Measurements from ENCODE around the gene DDOST.

Gene DDOST

DNA sequence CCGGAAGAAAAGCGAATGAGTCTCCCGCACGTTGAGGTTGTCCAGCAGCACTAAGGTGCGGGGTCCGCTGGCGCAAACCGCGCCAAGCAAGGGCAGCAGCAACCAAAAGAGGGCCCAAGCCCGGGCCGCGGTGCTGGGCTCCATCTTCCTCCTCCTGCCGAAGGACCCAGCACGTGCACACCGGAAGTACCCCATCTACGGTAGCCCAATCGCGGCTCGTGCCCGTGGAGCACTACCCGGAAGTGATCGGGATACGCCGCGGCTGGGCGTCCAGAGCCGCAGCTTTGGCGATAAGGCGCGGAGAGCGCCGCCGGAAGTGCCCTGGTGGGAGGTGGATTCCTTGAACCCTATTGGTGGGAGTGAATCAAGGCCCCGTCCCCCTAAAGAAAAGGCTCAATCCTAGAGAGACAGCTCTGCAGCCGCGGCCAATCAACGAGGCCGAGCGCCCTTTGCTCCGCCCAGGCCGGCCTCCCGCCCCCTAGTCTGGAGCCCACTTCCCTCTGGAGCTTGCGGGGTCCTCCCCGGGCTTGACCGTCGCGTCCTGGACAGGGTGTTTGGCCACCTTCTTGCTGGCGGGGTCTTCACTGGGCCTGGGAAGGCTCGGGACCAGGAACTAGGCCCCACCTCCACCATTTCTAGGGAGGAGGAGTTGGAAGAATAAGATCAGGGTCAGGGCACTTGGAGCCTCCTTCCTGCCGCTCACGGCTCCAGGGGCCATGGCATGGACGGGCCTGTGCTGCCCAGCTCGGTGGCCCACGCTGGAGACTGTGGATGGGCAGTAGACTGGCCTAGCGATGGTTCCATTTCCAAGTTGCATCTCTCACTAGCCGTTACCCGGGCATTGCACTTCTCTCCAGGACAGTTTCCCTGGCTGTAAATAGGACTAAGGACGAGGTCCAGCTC, at the start of gene DDOST:
Gene DDOST, minus strand, starts transcription at position 163 of the 903 bp plus-strand sequence. Its CDS starts 19 bp downstream, at position 144.
- DNase-seq, result peak; percentile 98

DNA sequence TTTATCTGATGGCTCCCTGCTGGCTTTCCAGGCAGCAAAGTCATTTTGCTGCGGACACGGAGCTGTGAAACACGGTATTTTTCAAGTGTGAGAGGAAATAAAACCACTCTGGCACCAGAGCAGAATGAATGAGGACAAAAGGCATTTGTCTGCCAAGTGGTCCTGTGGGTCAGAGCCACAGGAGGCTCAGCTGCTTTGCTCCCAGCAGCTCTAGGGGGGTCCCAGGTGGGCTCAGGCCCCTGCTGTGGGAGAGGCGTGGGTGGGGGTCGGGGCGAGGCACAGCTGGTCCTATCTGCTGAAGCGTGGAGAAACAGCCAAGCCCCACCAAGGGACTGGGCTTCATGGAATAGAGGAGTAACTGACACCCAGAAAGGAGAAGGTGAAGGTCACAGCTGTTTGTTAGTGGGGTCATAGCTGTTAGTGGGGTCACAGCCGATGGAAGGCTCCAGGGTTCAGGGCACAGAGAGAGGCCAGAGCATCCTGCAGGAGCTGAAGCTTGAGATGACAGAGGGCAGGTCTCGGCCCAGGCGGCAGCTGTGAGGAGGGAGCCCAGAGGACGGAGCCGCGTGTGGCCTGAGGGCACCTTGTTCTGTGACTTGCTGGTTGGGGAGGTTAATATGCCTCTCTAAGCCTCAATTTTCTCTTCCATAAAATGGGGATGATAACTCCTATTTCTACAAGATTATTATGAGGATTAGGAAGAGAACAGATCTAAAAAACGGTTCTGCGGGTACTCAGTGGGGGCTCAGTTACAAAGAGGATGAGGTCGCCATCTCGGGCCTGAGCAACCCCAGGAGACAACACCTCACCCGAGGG, 49.5 kb upstream of the DDOST start:
- no peak for DNase-seq

GRCh38 chr1:20709868-20710267, 48.7 kb upstream of the DDOST start:
- DNase-seq, result no peak

GRCh38 chr1:20708891-20709290, 47.7 kb upstream of the DDOST start:
- no peak for DNase-seq

DNA sequence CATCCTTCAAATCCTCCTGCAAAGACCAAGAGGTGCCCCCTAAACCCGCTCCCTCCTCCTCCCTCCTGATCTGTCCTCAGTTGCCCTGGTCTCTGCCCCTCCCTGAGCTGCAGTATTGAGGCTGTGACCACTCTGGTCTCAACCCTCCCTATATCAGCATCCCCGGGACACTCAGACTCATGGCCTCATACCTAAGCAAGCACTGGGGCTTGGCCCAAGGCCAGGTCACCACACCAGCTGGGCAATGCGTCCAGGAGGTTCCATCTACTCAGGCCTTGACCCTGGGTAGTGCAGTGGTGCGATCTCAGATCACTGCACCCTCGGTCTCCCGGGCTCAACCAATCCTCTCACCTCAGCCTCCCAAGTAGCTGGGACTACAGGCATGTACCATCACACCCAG, 46.9 kb upstream of the DDOST start:
- no peak for DNase-seq

DNA sequence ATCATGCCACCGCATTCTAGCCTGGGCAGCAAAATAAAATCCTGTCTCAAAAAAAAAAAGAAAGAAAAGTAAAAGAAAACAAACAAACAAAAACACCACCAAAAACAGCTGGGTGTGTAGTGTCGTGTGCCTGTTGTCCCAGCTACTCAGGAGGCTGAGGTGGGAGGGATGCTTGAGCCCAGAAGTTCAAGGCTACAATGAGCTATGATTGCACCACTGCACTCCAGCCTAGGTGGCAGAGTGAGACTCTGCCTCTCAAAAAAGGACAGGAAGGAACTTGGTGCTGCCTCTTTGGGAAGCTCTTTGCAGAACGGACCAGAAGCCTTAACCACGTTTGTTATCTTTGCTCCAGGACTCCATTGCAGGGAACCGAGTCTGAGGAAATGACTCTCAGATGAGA, 45.7 kb upstream of the DDOST start:
- DNase-seq, result no peak

DNA sequence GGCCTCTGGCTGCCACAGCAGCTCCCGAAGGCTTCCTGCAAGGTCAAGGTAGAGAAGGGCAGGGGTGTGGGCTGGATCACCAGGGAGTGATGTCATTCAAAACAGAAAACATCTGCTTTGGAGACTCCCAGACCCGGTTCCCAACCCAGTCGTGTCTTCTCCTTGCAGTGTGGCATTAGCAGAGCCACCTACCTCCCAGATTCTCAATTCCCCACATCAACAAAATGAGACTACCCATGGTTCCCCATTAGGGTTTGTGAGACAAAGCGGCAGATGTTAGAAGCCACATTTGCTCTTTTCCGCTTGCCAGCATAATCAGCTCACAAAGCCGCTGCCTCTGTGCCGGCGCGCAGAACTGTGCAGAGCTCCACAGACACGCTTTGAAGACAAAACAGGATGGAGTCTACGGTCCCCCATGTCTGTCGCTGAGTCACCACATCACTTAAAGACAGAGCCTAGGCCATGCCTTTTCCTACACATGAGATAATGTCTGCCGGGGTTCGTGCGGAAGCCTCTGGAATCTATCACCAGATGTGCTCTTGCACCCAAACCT, 44.1 kb upstream of the DDOST start:
- DNase-seq, result no peak

- no peak for DNase-seq
Observed at GRCh38 chr1:20704390-20705202, 43.4 kb upstream of the DDOST start.

DNA sequence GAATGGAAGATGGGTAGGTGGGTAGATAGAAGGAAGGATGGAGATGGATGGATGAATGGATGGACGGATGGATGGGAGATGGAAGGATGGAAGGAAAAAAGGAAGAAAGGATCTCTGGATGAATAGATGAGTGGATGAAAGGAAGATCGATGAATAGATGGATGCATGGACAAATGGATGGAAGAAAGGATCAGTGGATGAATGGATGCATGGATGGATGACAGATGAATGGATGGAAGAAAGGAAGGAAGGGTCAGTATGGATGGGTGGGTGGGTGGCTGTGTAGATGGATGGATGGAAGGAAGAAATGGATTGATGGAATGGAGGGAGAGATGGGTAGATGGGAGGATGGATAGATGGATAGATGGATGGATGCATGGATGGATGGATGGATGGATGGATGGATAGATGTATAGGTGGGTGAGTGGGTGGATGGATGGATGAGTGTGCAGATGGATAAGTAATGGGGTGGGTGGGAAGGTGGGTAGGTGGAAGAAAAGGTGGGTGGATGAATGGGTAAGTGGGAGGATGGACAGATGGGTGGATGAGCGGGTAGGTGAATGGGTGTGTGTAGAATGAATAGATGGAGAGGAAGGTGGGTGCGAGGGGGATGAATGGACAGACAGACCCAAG, 42.1 kb upstream of the DDOST start:
- DNase-seq, result no peak

GRCh38 chr1:20702416-20702815, 41.2 kb upstream of the DDOST start:
- no peak for DNase-seq

- DNase-seq, result no peak
Observed at GRCh38 chr1:20701847-20702246, 40.7 kb upstream of the DDOST start.

- no peak for DNase-seq
Observed at GRCh38 chr1:20701446-20701845, 40.3 kb upstream of the DDOST start.

- DNase-seq, result no peak
Observed at GRCh38 chr1:20700636-20701215, 39.6 kb upstream of the DDOST start.

- DNase-seq, result no peak
Observed at GRCh38 chr1:20699558-20699957, 38.4 kb upstream of the DDOST start.

- DNase-seq, result no peak
Observed at GRCh38 chr1:20698195-20698910, 37.2 kb upstream of the DDOST start.

GRCh38 chr1:20697563-20697962, 36.4 kb upstream of the DDOST start:
- no peak for DNase-seq

- peak; percentile 86 for DNase-seq
Observed at GRCh38 chr1:20696397-20697333, 35.5 kb upstream of the DDOST start.

DNA sequence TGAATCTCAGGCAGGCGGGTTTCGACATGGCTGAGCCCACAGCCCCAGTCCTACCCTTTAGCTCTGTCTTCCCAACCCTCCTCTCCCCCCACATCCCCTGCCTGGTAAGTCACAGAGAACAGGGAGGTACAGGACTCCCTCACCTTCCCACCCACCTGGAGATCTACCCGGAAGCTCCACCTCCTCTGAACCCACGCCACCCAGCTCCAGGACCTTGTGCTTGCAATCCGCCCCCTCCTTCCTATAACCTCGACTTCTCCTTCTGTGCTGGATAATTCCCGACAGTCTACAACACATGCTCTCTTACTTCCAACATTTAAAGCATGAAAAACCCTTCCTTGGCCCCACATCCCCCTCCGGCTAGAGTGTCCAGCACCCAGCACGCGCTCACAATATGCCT, 34.3 kb upstream of the DDOST start:
- no peak for DNase-seq

- DNase-seq, result no peak
Observed at GRCh38 chr1:20693623-20694022, 32.5 kb upstream of the DDOST start.

- DNase-seq, result no peak
Observed at GRCh38 chr1:20691872-20692271, 30.7 kb upstream of the DDOST start.

All from NCI-H1105 (cell line).